HepG2 (cell line): ENCODE measurements around the gene TBC1D20. TPM values are rescaled to one million over a fixed set of nuclear protein-coding genes. Genes with fewer than 3 reads are reported as not detected.

ENCODE experiments used
- ELF1 ChIP-seq: sonication (generic); formaldehyde crosslinking; IDR thresholded peaks from 2 replicates; pipeline ENCODE4 v1.4.0; 2020; ENCODE audit warnings: missing genetic modification reagents
- EP300 ChIP-seq, 3 experiments: sonication (generic) in 1 of 3; formaldehyde crosslinking in 1 of 3; IDR thresholded peaks; 2 replicates each; pipeline versions ENCODE4 v1.5.1 to v1.6.1; 2011 to 2020; ENCODE audit warnings: low read depth in 2 of 3, low read length in 2 of 3, borderline replicate concordance in 1 of 3, improper control_type of control experiment in 1 of 3, mild to moderate bottlenecking in 1 of 3, missing genetic modification reagents in 1 of 3, moderate library complexity in 1 of 3
- FOXC1 ChIP-seq: sonication (generic); formaldehyde crosslinking; IDR thresholded peaks from 2 replicates; pipeline ENCODE4 v1.8.0; 2022; ENCODE audit warnings: mild to moderate bottlenecking, missing genetic modification reagents, borderline replicate concordance
- MLX ChIP-seq: IDR thresholded peaks from 2 replicates; pipeline ENCODE4 v1.6.1; 2016
- MXD1 ChIP-seq: sonication (generic); formaldehyde crosslinking; IDR thresholded peaks from 2 replicates; pipeline ENCODE4 v1.4.0; 2020; ENCODE audit warnings: mild to moderate bottlenecking, missing genetic modification reagents
- NFKBIZ ChIP-seq: IDR thresholded peaks from 2 replicates; pipeline ENCODE4 v1.6.1; 2018; ENCODE audit warnings: missing genetic modification reagents, missing compliant biosample characterization
- SMYD3 ChIP-seq: sonication (generic); formaldehyde crosslinking; IDR thresholded peaks from 2 replicates; pipeline ENCODE4 v1.8.1; 2023; ENCODE audit warnings: mild to moderate bottlenecking, missing genetic modification reagents
- SP5 ChIP-seq: IDR thresholded peaks from 2 replicates; pipeline ENCODE4 v1.6.1; 2016; ENCODE audit warnings: low read depth, borderline replicate concordance
- TAF1 ChIP-seq: sonication (generic); formaldehyde crosslinking; IDR thresholded peaks from 2 replicates; pipeline ENCODE4 v1.4.0; 2020; ENCODE audit warnings: missing genetic modification reagents
- TFAP4 ChIP-seq: sonication (generic); IDR thresholded peaks from 2 replicates; pipeline ENCODE4 v1.6.1; 2016; ENCODE audit warnings: low read depth, borderline replicate concordance
- ZNF326 ChIP-seq: sonication (generic); formaldehyde crosslinking; IDR thresholded peaks from 2 replicates; pipeline ENCODE4 v1.4.0; 2020; ENCODE audit warnings: missing genetic modification reagents, borderline replicate concordance
- ZNF496 ChIP-seq: sonication (generic); formaldehyde crosslinking; IDR thresholded peaks from 2 replicates; pipeline ENCODE4 v1.8.1; 2023; ENCODE audit warnings: mild to moderate bottlenecking, moderate library complexity, missing genetic modification reagents; ENCODE audit not compliant: insufficient replicate concordance
- ZNF572 ChIP-seq: sonication (generic); formaldehyde crosslinking; IDR thresholded peaks from 2 replicates; pipeline ENCODE4 v1.5.1; 2020; ENCODE audit warnings: mild to moderate bottlenecking, missing genetic modification reagents
- ZNF597 ChIP-seq: sonication (generic); formaldehyde crosslinking; IDR thresholded peaks from 2 replicates; pipeline ENCODE4 v1.5.0; 2020; ENCODE audit warnings: missing genetic modification reagents
- ZNF607 ChIP-seq: sonication (generic); formaldehyde crosslinking; IDR thresholded peaks from 2 replicates; pipeline ENCODE4 v1.5.1; 2020; ENCODE audit warnings: missing genetic modification reagents, mild to moderate bottlenecking, borderline replicate concordance
- ZNF678 ChIP-seq: sonication (generic); formaldehyde crosslinking; IDR thresholded peaks from 2 replicates; pipeline ENCODE4 v1.4.0; 2020; ENCODE audit warnings: mild to moderate bottlenecking, missing genetic modification reagents
- ZNF768 ChIP-seq: sonication (generic); formaldehyde crosslinking; IDR thresholded peaks from 2 replicates; pipeline ENCODE4 v1.4.0; 2020; ENCODE audit warnings: missing genetic modification reagents
- polyA plus RNA-seq, 8 experiments: library from polyadenylated mRNA; depleted of rRNA in 3 of 8; stranded (reverse) in 7 of 8; unstranded in 1 of 8; fragments of >200 nt; fragmentation: Illumina TruSeq in 4 of 8; extraction: Trizol in 4 of 8; gene quantifications; 2 replicates each; pipeline versions ENCODE4 v1.2.1 to v1.2.3, GENCODE V29; 2011 to 2016; ENCODE audit warnings: low read depth in 4 of 8, missing spikeins in 1 of 8, mixed read lengths in 1 of 8; ENCODE audit not compliant: insufficient read depth in 1 of 8
- total RNA-seq, 5 experiments: library from RNA; depleted of rRNA; stranded (reverse); fragments of >200 nt; fragmentation: Illumina TruSeq; extraction: Trizol; gene quantifications; 2 replicates each; pipeline ENCODE4 v1.2.3, GENCODE V29; 2016; ENCODE audit warnings: low read depth in 1 of 5
- TF ChIP-seq, protein P1 (sequence below): sonication (generic); formaldehyde crosslinking; IDR thresholded peaks from 2 replicates; pipeline ENCODE4 v1.4.0; 2020; ENCODE audit warnings: mild to moderate bottlenecking, missing genetic modification reagents
- TF ChIP-seq, protein P2 (sequence below): sonication (generic); formaldehyde crosslinking; IDR thresholded peaks from 2 replicates; pipeline ENCODE4 v1.5.1; 2020; ENCODE audit warnings: missing genetic modification reagents, mild to moderate bottlenecking, borderline replicate concordance

TBC1D20 gene
- total and polyA plus RNA-seq, 2 of the 13 experiments (the other 11 are each of a cell fraction or from before 2014, with no cell fraction given) = 36.6 to 47.1 TPM

DNA sequence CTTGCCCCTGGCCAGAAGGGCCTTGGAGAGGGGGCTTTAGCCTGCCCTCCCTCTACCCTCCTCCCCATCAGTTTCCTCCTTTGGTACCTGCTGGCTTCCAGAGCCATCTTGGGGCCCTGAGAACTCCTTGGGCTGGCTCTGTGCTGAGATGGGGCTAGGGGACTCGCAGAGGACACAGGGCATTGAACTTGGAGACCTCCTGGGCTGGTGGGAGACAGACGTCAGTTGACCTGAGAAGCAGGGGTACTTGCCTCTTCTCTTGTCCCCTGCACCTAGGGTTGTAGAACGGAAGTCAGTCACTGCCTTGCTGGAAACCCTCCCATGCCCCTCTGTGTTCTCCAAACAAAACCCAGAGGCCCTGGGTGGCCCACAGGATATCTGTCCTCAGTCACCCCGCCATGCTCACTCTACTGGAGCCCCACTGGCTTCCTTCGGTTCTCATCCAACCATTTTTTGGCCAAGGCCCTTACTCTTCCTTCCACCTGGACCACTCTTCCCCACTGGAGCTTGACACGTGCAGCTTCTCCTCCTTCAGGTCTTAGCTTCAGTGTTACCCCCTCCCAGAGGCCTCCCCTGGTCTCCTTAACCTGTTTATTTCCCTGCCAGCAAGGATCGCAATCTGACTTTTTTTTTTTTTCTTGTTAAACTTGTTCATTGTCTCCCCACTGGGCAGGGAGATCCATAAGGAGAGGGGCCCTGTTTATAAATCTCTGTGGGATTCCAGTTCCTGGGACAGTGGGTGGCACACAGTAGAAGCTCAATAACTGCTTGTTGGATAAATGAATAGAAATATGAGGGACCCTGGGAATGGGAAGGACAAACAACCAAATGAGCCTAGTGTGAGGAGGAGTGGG, 53.3 kb downstream of the TBC1D20 start (continued):
- TF ChIP-seq ZNF597 (CRISPR knock-in tag) (no peak), ZNF572 (CRISPR knock-in tag) (peak; percentile 51; the same call in 1 of the 2 replicates), TFAP4 (no peak), MLX (CRISPR knock-in tag) (no peak), MXD1 (CRISPR knock-in tag) (no peak), SMYD3 (CRISPR knock-in tag) (peak; percentile 68; the same call in 1 of the 2 replicates), ZNF326 (CRISPR knock-in tag) (no peak), ZNF496 (CRISPR knock-in tag) (no peak), ZNF607 (peak; percentile 76; the same call in 1 of the 2 replicates), ZNF678 (CRISPR knock-in tag) (0 out of 2 replicates have a peak, but pooled peaks have one; percentile 74), NFKBIZ (CRISPR knock-in tag) (no peak), SP5 (CRISPR knock-in tag) (no peak), ELF1 (CRISPR knock-in tag) (0 out of 2 replicates have a peak, but pooled peaks have one; percentile 1), EP300 (IDR thresholded peaks at IDR 0.05; ENCODE audit: low read depth in 2 of 2, low read length in 2 of 2) (no peak), EP300 (CRISPR knock-in tag; IDR thresholded peaks at IDR 0.05; ENCODE audit: borderline replicate concordance) (no peak), TAF1 (CRISPR knock-in tag) (peak; percentile 7; the same call in 1 of the 2 replicates), ZNF768 (no peak; the same call in 1 of the 2 replicates), FOXC1 (CRISPR knock-in tag) (no peak; the same call in 1 of the 2 replicates)
- TF ChIP-seq, protein P1, sequence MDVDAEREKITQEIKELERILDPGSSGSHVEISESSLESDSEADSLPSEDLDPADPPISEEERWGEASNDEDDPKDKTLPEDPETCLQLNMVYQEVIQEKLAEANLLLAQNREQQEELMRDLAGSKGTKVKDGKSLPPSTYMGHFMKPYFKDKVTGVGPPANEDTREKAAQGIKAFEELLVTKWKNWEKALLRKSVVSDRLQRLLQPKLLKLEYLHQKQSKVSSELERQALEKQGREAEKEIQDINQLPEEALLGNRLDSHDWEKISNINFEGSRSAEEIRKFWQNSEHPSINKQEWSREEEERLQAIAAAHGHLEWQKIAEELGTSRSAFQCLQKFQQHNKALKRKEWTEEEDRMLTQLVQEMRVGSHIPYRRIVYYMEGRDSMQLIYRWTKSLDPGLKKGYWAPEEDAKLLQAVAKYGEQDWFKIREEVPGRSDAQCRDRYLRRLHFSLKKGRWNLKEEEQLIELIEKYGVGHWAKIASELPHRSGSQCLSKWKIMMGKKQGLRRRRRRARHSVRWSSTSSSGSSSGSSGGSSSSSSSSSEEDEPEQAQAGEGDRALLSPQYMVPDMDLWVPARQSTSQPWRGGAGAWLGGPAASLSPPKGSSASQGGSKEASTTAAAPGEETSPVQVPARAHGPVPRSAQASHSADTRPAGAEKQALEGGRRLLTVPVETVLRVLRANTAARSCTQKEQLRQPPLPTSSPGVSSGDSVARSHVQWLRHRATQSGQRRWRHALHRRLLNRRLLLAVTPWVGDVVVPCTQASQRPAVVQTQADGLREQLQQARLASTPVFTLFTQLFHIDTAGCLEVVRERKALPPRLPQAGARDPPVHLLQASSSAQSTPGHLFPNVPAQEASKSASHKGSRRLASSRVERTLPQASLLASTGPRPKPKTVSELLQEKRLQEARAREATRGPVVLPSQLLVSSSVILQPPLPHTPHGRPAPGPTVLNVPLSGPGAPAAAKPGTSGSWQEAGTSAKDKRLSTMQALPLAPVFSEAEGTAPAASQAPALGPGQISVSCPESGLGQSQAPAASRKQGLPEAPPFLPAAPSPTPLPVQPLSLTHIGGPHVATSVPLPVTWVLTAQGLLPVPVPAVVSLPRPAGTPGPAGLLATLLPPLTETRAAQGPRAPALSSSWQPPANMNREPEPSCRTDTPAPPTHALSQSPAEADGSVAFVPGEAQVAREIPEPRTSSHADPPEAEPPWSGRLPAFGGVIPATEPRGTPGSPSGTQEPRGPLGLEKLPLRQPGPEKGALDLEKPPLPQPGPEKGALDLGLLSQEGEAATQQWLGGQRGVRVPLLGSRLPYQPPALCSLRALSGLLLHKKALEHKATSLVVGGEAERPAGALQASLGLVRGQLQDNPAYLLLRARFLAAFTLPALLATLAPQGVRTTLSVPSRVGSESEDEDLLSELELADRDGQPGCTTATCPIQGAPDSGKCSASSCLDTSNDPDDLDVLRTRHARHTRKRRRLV (CRISPR knock-in tag) = peak; percentile 83; the same call in 1 of the 2 replicates
- TF ChIP-seq, protein P2, sequence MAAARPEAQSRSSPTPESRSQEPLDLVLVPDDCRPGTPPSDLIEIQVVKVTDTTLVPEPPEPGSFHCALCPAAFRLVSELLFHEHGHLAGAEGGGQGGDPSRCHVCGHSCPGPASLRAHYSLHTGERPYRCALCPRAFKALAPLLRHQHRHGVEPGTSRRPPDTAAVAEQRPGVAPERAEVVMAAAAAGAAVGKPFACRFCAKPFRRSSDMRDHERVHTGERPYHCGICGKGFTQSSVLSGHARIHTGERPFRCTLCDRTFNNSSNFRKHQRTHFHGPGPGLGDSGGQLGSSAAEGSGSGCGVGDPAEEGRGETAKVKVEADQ (CRISPR knock-in tag) = no peak
